ENCODE data around the gene ABCD2. TPM values are rescaled to one million over a fixed set of nuclear protein-coding genes. Genes with fewer than 3 reads are reported as not detected.

Gene ABCD2
- total RNA-seq, 1 donor from 2014 or later, result 0.09 TPM

- Mint-ChIP-seq H3K27ac (ENCODE audit: unreplicated experiment) (no peak overlapping the region), H3K4me1 (ENCODE audit: low read depth, unreplicated experiment) (peaks cover 8% of the 10 kb centered on the region), H3K4me3 (ENCODE audit: unreplicated experiment) (no peak overlapping the region), H3K9me3 (ENCODE audit: unreplicated experiment) (no peaks in the 10 kb centered on the region), H3K27me3 (ENCODE audit: low read depth, unreplicated experiment) (no peaks in the 10 kb centered on the region), H3K36me3 (ENCODE audit: low read depth, unreplicated experiment) (no peaks in the 10 kb centered on the region)
- FAIRE-seq (no peak), DNase-seq (ENCODE audit: low read depth) (no peak)
- Histone ChIP-seq H3K27me3 (ENCODE audit: insufficient read depth, low read length) (no peaks in the 10 kb centered on the region), H4K20me1 (ENCODE audit: insufficient read depth, low read length) (no peaks in the 10 kb centered on the region), H3K4me1 (ENCODE audit: insufficient read depth, low read length) (no peaks in the 10 kb centered on the region), H3K9ac (ENCODE audit: low read length) (no peak overlapping the region), H2AFZ (ENCODE audit: low read depth, low read length) (no peak overlapping the region), H3K36me3 (ENCODE audit: insufficient read depth, low read length) (no peaks in the 10 kb centered on the region), H3K27ac (ENCODE audit: low read depth, low read length) (no peak overlapping the region), H3K9me3 (ENCODE audit: insufficient read depth, low read depth, low read length) (no peaks in the 10 kb centered on the region), H3K79me2 (ENCODE audit: insufficient read depth, low read length) (no peaks in the 10 kb centered on the region), H3K4me2 (ENCODE audit: low read length) (no peak overlapping the region), H3K4me3 (ENCODE audit: insufficient read depth, low read depth, low read length) (no peak overlapping the region)
- TF ChIP-seq EZH2 (IDR thresholded peaks at IDR 0.05; ENCODE audit: insufficient read depth, low read length), result no peak
- TF ChIP-seq CTCF (IDR thresholded peaks at IDR 0.05; ENCODE audit: insufficient read depth, low read depth, low read length), result no peak
Observed at GRCh38 chr12:39502726-39503125, 116.9 kb downstream of the ABCD2 start.

Other genes with a start within 250 kb of the ABCD2 start
- 26.3 and 26.4 TPM in 2 replicates for gene KIF21A, start 176.7 kb downstream of the ABCD2 start, total RNA-seq

Data from astrocyte (in vitro differentiated cells and primary cell).